ENCODE results near the gene CYP26C1.

Gene CYP26C1

GRCh38 chr10:93059975-93060886 is at the start of gene CYP26C1:
Gene CYP26C1 (plus strand): TSS chr10:93060798. CDS start chr10:93061264, 466 bp downstream.
- DNase-seq (ENCODE audit: low read depth in 2 of 2): no peak

DNA sequence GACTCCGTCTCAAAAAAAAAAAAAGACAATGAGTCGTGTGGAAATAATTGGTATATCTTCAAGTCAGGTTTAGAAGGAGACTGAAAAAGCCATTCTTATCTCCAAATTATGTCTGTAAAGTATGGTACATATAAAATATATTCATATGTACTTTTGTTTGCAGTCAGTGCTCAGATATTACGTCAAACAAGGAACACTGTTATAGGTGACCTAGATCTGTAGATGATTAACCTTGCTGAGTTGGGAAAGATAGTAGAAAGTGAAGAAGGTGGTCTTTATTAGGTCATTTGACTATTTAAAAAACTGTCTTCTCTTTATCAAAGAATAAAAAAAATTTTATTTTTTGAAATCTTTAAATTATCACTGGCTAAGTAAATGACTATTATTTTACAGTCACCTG is 44.9 kb upstream of the CYP26C1 start:
- no peak for DNase-seq (ENCODE audit: low read depth in 2 of 2)

GRCh38 chr10:93023013-93023650 is 37.5 kb upstream of the CYP26C1 start:
- no peak for DNase-seq (ENCODE audit: low read depth in 2 of 2)

DNA sequence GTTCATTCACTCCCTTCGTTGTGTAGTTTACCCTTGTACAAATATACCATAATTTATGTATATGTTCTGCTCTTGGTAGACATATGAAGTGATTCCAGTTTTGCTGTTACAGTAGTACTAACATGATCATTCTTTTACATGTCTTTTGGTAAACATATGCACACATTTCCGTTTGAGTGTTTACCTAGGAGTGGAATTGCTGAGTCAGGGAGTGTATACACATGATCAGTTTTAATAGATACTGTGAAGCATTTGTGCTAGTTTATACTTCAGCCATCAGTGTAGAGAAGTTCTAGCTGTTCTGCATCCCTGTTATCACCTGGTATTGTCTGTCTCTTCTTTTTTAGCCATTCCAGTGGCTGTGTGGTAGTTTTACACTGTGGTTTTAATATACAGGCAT is 34.5 kb upstream of the CYP26C1 start:
- DNase-seq (ENCODE audit: low read depth in 2 of 2): no peak

GRCh38 chr10:93027508-93027907 is 33.1 kb upstream of the CYP26C1 start:
- DNase-seq (ENCODE audit: low read depth in 2 of 2): no peak

- no peak for DNase-seq (ENCODE audit: low read depth in 2 of 2)
Observed at GRCh38 chr10:93028883-93029282, 31.7 kb upstream of the CYP26C1 start.

- DNase-seq (ENCODE audit: low read depth in 2 of 2): no peak
Observed at GRCh38 chr10:93030409-93030808, 30.2 kb upstream of the CYP26C1 start.

DNA sequence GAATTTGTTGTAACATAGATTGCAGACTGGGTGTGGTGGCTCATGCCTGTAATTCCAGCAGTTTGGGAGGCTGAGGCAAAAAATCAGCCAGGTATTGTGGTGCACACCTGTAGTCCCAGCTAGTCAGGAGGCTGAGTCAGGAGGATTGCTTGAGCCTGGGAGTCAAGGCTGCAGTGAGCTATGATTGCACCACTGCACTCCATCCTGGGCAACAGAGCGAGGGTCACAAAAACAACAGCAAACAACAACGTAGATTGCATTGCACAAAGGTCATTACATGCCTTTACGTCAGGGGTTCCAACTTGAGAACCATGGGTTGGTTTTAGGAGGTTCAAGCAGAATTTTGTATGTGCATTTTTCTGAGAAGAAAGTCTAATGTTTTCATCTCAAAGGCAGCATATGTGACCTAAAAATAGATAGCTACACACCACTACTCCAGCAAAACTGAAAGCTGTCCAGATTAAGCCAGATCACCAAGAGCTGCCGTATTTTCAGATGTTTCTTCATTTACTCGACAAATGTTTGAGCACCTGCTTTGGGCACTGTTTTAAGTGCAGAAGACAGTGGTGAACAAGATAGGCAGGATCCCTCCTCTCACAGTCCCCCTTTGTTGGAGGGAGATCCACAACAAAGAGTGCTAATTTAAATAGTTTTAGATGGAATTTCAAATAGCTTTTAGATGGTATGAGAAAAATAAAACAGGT is 28.3 kb upstream of the CYP26C1 start:
- no peak for DNase-seq (ENCODE audit: low read depth in 2 of 2)

- no peak for DNase-seq (ENCODE audit: low read depth in 2 of 2)
Observed at GRCh38 chr10:93032809-93033137, 27.8 kb upstream of the CYP26C1 start.

DNA sequence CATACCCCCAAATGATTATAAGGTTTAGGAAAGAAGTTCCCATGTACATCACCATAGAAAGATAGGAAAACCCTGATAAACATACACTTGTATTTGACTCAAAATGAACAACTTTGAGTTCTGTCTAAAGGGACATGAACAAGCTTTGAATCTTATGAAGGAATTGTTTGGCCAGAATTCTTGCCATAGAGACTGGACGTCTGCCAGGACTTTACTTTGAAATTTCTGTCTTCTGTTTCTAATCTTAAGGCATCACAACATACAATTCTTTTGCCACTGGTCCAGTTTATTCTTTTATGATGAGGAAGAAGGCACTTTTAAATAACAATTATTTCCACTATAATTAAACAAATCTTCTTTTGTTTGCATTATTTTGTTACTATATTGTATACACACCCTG is 26.2 kb upstream of the CYP26C1 start:
- DNase-seq (ENCODE audit: low read depth in 2 of 2): no peak

DNA sequence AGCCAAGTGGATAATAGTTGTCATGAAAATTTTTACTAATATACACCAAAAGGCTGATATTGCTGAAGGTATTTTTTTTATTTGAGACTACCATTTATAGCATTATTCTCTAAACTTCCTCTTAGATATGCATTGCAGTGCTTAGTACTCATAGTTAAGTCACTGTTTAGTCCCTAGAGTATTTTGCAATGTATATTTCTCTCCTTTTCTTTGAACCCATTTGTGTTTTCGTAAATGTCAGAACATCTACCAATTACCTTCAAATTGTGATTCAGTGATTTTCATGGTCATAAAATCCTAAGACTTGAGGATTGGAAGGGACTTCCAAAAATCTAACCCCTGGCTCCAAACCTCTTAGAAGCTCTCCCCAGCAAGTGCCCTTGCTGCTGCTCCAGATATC is 21.5 kb upstream of the CYP26C1 start:
- no peak for DNase-seq (ENCODE audit: low read depth in 2 of 2)

- DNase-seq (ENCODE audit: low read depth in 2 of 2): no peak
Observed at GRCh38 chr10:93039721-93040120, 20.9 kb upstream of the CYP26C1 start.

DNA sequence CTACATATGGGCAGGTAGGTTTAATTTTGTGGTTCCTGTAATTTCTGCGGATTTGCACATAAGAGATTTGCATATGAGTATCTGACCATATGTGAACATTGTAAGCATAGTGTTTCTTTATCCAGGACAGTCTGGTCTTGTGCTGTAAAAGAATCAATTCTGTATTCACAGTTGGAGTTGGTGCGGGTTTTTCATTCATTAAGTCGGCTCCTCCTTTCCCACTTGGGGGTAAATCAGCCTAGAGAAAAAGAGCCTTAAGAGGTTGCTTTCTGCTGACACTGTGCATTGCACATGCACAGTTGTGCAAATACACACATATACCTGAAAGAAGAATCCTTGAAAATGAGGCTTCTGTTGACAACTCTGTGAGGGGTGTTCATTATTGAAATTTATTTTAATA is 6.1 kb upstream of the CYP26C1 start:
- no peak for DNase-seq (ENCODE audit: low read depth in 2 of 2)

GRCh38 chr10:93058139-93058538 is 2.5 kb upstream of the CYP26C1 start:
- no peak for DNase-seq (ENCODE audit: low read depth in 2 of 2)

DNA sequence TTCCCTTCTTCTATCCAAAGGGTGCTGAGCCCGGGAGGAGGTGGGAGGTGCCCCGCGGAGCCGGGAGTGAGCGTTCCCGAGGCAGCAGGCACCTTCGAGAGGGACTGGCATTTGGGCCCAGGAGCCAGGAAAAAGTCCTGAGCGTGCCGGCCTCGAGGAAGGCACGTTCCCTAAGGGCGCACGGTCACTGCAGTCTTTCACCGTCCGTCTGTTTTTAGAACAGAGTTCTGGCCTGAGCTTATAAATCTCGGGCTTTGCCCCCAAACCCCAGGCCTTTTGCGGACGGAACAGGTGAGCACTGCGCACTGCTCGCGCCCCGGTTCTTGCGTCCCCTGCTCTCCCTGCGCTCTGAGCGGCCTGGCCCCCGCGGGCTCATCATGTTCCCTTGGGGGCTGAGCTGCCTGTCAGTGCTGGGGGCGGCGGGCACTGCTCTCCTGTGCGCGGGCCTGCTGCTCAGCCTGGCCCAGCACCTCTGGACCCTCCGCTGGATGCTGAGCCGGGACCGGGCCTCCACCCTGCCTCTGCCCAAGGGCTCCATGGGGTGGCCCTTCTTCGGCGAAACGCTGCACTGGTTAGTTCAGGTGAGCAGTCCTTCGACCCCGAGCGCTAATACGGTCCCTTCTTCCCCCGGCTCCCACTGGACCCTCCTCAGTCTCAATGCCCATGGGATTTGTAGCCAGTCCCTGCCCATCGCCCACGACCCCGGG is 442 bp downstream of the CYP26C1 start:
- DNase-seq (ENCODE audit: low read depth in 2 of 2): no peak

DNA sequence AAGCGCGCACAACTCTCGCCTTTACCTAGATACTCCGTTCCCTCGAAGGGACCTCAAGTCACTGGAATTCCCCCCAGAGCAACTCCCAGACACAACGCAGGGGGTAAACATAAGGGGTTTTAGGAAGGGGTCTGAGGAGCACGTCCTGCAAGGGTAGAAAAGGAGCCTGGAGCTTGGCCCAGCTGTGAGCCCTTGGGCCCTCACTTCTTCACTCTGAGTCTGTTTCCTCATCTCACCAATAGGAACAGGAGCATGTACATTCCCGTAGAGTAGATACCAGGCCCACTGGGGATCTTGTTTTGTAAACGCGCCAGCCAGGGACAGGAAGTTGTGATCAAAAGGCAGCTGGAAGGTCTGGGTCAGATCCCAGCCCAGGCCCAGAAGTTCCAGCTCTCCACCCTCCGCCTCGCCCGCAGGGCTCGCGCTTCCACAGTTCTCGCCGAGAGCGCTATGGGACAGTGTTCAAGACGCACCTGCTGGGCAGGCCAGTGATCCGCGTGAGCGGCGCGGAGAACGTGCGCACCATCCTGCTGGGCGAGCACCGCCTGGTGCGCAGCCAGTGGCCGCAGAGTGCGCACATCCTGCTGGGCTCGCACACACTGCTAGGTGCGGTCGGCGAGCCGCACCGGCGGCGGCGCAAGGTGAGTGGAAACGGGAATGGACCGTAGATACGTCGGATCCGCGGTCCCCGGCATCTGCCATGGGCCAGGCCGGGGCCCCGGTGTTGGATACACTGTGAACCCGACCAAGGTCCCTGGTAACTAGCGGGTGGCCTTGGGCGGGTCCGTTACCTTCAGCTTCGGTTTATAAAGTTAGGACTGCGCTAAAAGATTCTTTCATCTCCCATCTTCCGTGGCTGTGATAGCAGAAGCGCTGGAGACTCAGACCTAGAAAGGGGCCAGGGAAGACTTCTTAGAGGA is 1.3 kb downstream of the CYP26C1 start:
- no peak for DNase-seq (ENCODE audit: low read depth in 2 of 2)

GRCh38 chr10:93062514-93063143 is 2.0 kb downstream of the CYP26C1 start:
- no peak for DNase-seq (ENCODE audit: low read depth in 2 of 2)

- no peak for DNase-seq (ENCODE audit: low read depth in 2 of 2)
Observed at GRCh38 chr10:93063144-93063976, 2.8 kb downstream of the CYP26C1 start.

- DNase-seq (ENCODE audit: low read depth in 2 of 2): no peak
Observed at GRCh38 chr10:93063977-93064660, 3.5 kb downstream of the CYP26C1 start.
